ENCODE measurements around the gene SOX13.

Gene SOX13

GRCh38 chr1:204149635-204150565 is 77.0 kb downstream of the SOX13 start:
- H3K4me3 ChIP-seq (ENCODE audit: low read depth, low read length): no peak overlapping the region
- no peak for TF ChIP-seq CTCF (IDR thresholded peaks at IDR 0.05; ENCODE audit: low read depth, low read length)

DNA sequence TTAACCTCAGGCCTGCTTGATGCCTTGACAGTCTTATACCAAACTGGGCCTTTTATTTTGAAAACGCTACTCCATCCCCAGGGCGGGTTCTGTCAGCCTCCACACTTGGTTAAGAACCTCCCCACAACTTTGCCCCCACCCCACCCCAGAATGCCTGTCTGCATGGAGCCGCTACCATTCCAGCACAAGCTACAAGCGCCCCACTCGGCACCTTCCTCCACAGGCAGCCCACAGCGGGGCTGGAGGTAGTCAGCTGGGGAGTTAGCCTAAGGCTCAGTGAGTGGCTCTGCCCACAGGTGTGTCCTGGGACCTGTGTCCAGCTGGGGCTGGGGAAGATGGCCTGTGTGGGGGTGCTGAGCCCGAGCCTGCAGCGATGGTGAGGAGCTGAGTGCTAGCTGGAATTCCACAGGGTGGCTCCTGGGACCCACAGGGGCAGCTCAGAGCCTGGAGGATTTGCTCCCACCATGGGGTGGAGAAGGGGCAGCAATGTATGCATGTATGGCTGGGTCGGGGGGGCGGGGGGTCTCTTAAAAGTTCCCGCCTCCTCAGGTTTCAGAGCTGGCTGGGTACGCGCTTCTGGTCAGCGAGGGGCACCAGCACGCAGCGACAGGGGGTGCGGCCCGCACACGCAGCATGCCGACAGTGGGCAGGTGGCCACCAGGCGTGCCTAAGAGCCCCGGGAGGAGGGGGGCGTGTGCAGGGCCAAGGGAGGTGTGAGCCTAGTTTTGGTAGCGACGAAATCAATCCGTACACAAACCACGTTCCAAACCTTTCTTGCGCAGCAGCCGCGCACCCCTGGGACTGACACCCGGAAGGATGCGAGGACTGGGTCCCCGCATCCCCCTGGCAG is 78.0 kb downstream of the SOX13 start:
- peak overlapping the region; percentile 73 for H3K4me3 ChIP-seq (ENCODE audit: low read depth, low read length)
- no peak for TF ChIP-seq CTCF (IDR thresholded peaks at IDR 0.05; ENCODE audit: low read depth, low read length)

GRCh38 chr1:204151552-204152309 is 78.8 kb downstream of the SOX13 start, which contains the start of gene ETNK2:
TSS of gene ETNK2 (minus strand) at chr1:204152044. CDS start at chr1:204151852, 192 bp downstream.
- TF ChIP-seq CTCF (IDR thresholded peaks at IDR 0.05; ENCODE audit: low read depth, low read length): no peak

DNA sequence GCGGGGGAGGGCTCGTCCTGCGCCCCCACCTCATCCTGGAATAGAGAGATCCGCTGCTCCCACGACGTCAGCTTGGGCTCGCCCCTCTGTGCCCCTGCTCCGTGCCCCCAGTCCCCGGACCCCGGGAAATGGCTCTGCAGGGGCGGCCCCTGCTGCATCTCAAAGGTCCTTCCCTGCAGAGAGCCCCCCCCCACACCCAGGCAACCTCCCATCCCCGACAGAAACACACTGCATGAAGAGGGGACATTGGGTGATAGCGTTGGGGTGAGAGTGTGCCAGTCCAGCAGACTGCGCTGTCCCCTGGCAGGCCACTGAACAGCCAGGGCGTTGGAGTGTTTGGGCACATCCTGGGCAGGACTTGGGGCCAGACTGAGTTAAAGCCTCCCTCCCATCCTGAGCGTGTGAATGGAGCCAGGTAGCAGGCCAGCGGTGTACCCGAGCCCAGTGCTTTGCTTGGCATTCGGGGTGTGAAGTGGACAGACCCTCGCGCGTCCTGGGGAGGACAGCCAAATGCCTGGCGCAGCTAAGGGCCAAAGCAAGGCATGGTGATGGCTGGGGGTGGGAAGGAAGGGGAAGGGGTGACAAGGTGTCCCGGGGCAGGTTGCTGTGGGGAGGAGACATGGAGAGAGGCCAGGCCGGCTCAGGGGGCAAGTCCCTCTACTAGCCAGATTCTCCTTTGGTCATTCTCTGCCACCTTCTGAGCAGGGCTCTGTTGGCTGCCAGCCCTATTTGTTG is 79.6 kb downstream of the SOX13 start:
- peak overlapping the region; percentile 73 for H3K4me3 ChIP-seq (ENCODE audit: low read depth, low read length)
- no peak for TF ChIP-seq CTCF (IDR thresholded peaks at IDR 0.05; ENCODE audit: low read depth, low read length)

More at GRCh38 chr1:204151552-204152309, 78.8 kb downstream of the SOX13 start, which contains the start of gene ETNK2:
- H3K4me3 ChIP-seq (ENCODE audit: low read depth, low read length): peak within 1 kb of the TSS; percentile 73

DNA sequence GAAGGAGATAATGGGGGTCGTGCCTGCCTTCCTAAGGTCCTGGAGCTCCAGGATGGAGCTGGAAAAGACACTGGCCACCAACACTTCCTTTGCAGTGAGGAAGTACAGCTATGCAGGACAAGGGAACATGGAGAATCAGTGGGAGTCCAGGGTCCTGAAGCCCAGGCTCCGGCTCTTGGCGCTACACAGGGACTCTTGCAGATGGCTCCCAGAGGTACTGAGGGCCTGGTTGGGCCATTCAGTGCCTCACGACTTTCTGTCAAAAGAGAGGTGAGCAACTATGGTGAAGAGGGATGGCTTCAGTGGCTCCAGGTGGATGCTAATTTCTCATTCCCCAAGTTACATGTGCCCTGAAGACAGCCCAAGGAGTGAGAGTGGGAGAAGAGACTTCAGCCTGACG is 80.8 kb downstream of the SOX13 start:
- TF ChIP-seq CTCF (IDR thresholded peaks at IDR 0.05; ENCODE audit: low read depth, low read length): no peak
- H3K4me3 ChIP-seq (ENCODE audit: low read depth, low read length): no peak overlapping the region

DNA sequence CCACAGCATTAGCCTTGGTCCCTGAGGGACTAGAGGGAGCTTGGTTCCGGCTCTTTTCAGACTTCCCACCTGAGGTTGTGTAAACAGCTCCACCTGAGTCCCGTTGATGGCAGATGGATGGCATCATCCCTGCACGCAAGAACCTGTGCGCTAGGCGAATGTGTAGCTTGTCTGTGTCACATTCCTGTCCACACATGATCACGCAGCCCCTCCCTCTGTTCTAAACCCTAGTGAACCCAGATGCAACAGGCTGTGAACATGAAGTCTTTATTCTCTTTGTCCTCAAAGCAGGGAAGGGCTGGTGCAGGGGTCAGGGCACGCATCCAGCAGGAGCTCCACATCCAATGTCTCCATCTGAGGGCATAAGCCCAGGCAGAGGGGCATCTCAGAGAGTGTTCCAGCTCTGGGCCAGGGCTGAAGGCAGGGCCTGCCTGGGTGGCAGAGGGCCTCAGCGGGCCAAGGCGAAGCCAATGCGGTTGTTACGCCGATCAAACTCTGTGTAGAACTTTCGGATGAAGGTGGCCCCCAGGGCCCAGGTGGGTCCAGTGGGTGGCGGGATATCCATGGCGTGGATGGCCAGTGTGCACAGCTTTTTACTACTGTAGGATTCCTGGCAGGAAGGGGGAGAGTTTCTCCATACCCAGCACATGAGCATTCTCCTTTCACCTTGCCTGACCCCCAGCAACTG is 81.8 kb downstream of the SOX13 start:
- no peak for TF ChIP-seq CTCF (IDR thresholded peaks at IDR 0.05; ENCODE audit: low read depth, low read length)

More for the DNA sequence above, 81.8 kb downstream of the SOX13 start:
- H3K4me3 ChIP-seq (ENCODE audit: low read depth, low read length): no peak overlapping the region

All from WI38 (cell line).